NAMALWA (cell line): ENCODE data around the gene EXOC2.

Source experiments
- DNase-seq: peaks from one replicate; pipeline ENCODE4 v3.0.0-alpha.2; 2015; ENCODE audit warnings: low spot score

Gene EXOC2

GRCh38 chr6:498795-499231 is 194.1 kb downstream of the EXOC2 start:
- no peak for DNase-seq

GRCh38 chr6:497258-497657 is 195.7 kb downstream of the EXOC2 start:
- no peak for DNase-seq

GRCh38 chr6:496649-497048 is 196.3 kb downstream of the EXOC2 start:
- no peak for DNase-seq

- no peak for DNase-seq
Measured at GRCh38 chr6:494394-494793, 198.5 kb downstream of the EXOC2 start.

- no peak for DNase-seq
Measured at GRCh38 chr6:493840-494239, 199.1 kb downstream of the EXOC2 start.

GRCh38 chr6:492816-493414 is 200.0 kb downstream of the EXOC2 start:
- DNase-seq, result no peak

- no peak for DNase-seq
Measured at GRCh38 chr6:492178-492577, 200.8 kb downstream of the EXOC2 start.

- no peak for DNase-seq
Measured at GRCh38 chr6:491233-491632, 201.7 kb downstream of the EXOC2 start.

- DNase-seq, result peak; percentile 58
Measured at GRCh38 chr6:490251-491037, 202.5 kb downstream of the EXOC2 start.

GRCh38 chr6:489762-490161 is 203.2 kb downstream of the EXOC2 start:
- DNase-seq, result no peak

- no peak for DNase-seq
Measured at GRCh38 chr6:489001-489400, 203.9 kb downstream of the EXOC2 start.

GRCh38 chr6:487956-488355 is 205.0 kb downstream of the EXOC2 start:
- peak; percentile 88 for DNase-seq

GRCh38 chr6:485655-486170 is 207.2 kb downstream of the EXOC2 start:
- no peak for DNase-seq

GRCh38 chr6:484746-485145 is 208.2 kb downstream of the EXOC2 start:
- no peak for DNase-seq

GRCh38 chr6:484086-484745 is 208.7 kb downstream of the EXOC2 start:
- DNase-seq, result no peak

- DNase-seq, result no peak
Measured at GRCh38 chr6:475314-475713, 217.6 kb downstream of the EXOC2 start.

- DNase-seq, result peak; percentile 56
Measured at GRCh38 chr6:474453-475185, 218.3 kb downstream of the EXOC2 start.

GRCh38 chr6:473768-474452 is 219.0 kb downstream of the EXOC2 start:
- no peak for DNase-seq

GRCh38 chr6:473356-473755 is 219.6 kb downstream of the EXOC2 start:
- DNase-seq, result no peak

- peak; percentile 46 for DNase-seq
Measured at GRCh38 chr6:470901-471448, 222.0 kb downstream of the EXOC2 start.
